ENCODE measurements around the gene POMT1.

- TF ChIP-seq EZH2 (IDR thresholded peaks at IDR 0.05; ENCODE audit: borderline replicate concordance, low read length) (no peak), CTCF (IDR thresholded peaks at IDR 0.05; ENCODE audit: low read length) (no peak)
Observed at GRCh38 chr9:131530920-131531832, 28.5 kb downstream of the POMT1 start, which contains the start of gene UCK1.

Measured in OCI-LY1 (cell line).